ENCODE results near the gene CCL21. TPM values are rescaled to one million over a fixed set of nuclear protein-coding genes. Genes with fewer than 3 reads are reported as not detected.

Gene CCL21
- total and polyA plus RNA-seq, 2 of the 8 experiments (the other 6 are each of a cell fraction or from before 2014, with no cell fraction given): not detected

- Histone ChIP-seq H3K36me3 (ENCODE audit: control insufficient read depth in 2 of 4, insufficient read depth in 4 of 4, low read length in 3 of 4) (no peaks in the 10 kb centered on the region), H3K14ac (ENCODE audit: insufficient read length) (no peak overlapping the region), H3K23ac (ENCODE audit: insufficient read length) (no peak overlapping the region), H2AK5ac (ENCODE audit: low read depth, low read length) (no peak overlapping the region), H3K9ac (replicated peaks in 1 of 4; ENCODE audit: extremely low read depth in 1 of 4, low read depth in 3 of 4, low read length in 3 of 4) (no peak overlapping the region), H3K27ac (ENCODE audit: low read depth, low read length) (no peak overlapping the region), H3K79me2 (ENCODE audit: control insufficient read depth in 1 of 2, insufficient read depth in 2 of 2, low read length in 2 of 2) (no peaks in the 10 kb centered on the region), H3K18ac (ENCODE audit: extremely low read depth, low read length) (no peak overlapping the region), H2BK20ac (ENCODE audit: low read length) (no peak overlapping the region), H3K9me3 (ENCODE audit: insufficient read depth in 2 of 2, low read depth in 1 of 2, low read length in 1 of 2) (no peaks in the 10 kb centered on the region), H3K23me2 (ENCODE audit: low read depth, low read length) (no peaks in the 10 kb centered on the region), H3K27me3 (replicated peaks in 1 of 4; ENCODE audit: control insufficient read depth in 3 of 4, extremely low read depth in 1 of 4, insufficient read depth in 3 of 4, low read length in 3 of 4) (no peaks in the 10 kb centered on the region), H2BK120ac (replicated peaks; ENCODE audit: low read depth, low read length) (no peak overlapping the region), H3K4me3 (ENCODE audit: extremely low read depth in 1 of 4, insufficient read depth in 2 of 4, low read depth in 3 of 4, low read length in 4 of 4) (no peak overlapping the region), H2BK12ac (ENCODE audit: low read depth, low read length) (no peak overlapping the region), H2BK15ac (ENCODE audit: low read length) (no peak overlapping the region), H4K5ac (ENCODE audit: insufficient read length, low read depth, low read length) (no peak overlapping the region), H4K91ac (replicated peaks; ENCODE audit: insufficient read length, low read length) (no peak overlapping the region), H3K4me2 (ENCODE audit: insufficient read depth in 1 of 2, low read depth in 2 of 2, low read length in 2 of 2) (no peak overlapping the region), H2BK5ac (ENCODE audit: low read depth, low read length) (no peak overlapping the region), H3K4me1 (replicated peaks in 1 of 4; ENCODE audit: control insufficient read depth in 3 of 4, insufficient read depth in 4 of 4, low read length in 3 of 4) (no peaks in the 10 kb centered on the region), H3K56ac (replicated peaks; ENCODE audit: insufficient read length, low read depth, low read length) (no peak overlapping the region), H3K4ac (replicated peaks; ENCODE audit: insufficient read length, low read depth, low read length) (no peak overlapping the region), H4K8ac (ENCODE audit: extremely low read depth, insufficient read depth, low read length) (no peak overlapping the region), H2AFZ (ENCODE audit: low read length) (no peak overlapping the region), H4K20me1 (replicated peaks in 1 of 2; ENCODE audit: control insufficient read depth in 1 of 2, insufficient read depth in 2 of 2, low read length in 2 of 2) (no peaks in the 10 kb centered on the region), H3K79me1 (ENCODE audit: low read depth, low read length) (no peaks in the 10 kb centered on the region)
- ChIA-PET POLR2A (ENCODE audit: partially characterized antibody) (no interaction called here), CTCF (ENCODE audit: partially characterized antibody) (interaction anchor here (1.1 to 2.0 kb wide), 2 partner anchors 15 to 22 kb away, joined by 3 to 7 read pairs; no protein-coding TSS in a partner anchor)
- 82% methylated on average over 6 of the region's 6 CpGs; no CpG with 5 or more reads in 1 of the 2 experiments for WGBS, 2 experiments (ENCODE audit: extremely low coverage in 1 of 2, insufficient coverage in 1 of 2, insufficient read length in 1 of 2, insufficient replicate concordance in 2 of 2, low coverage in 1 of 2, low lambda C conversion rate in 2 of 2, missing lambda C conversion rate in 1 of 2)
- no peak for TF ChIP-seq ATF3 (IDR thresholded peaks at IDR 0.05; ENCODE audit: insufficient read depth, low read depth, low read length)
- TF ChIP-seq MAX (IDR thresholded peaks at IDR 0.05): no peak
- no peak for TF ChIP-seq SIX5 (IDR thresholded peaks at IDR 0.05; ENCODE audit: low read depth, low read length)
- TF ChIP-seq POU5F1 (IDR thresholded peaks at IDR 0.05; ENCODE audit: low read depth, low read length): no peak
- TF ChIP-seq RFX5 (IDR thresholded peaks at IDR 0.05; ENCODE audit: borderline replicate concordance, low read depth, low read length): no peak
- TF ChIP-seq POLR2AphosphoS5 (IDR thresholded peaks at IDR 0.05; ENCODE audit: low read depth, low read length): no peak
- DNase-seq (ENCODE audit: low read depth in 1 of 2, low spot score in 2 of 2) (no peak), FAIRE-seq (no peak)
Observed at GRCh38 chr9:34737677-34738260, 27.8 kb upstream of the CCL21 start.

All from H1 (cell line).